Inflammatory macrophage (primary cell): ENCODE data around the gene CLSTN2.

Experiments
- DNase-seq, 2 donors: peaks; one replicate each; pipeline ENCODE4 v3.0.0-alpha.2; 2020 to 2022

CLSTN2 gene

GRCh38 chr3:140430494-140430893 lies 495.5 kb downstream of the CLSTN2 start:
- DNase-seq = no peak

GRCh38 chr3:140432229-140432669 lies 497.3 kb downstream of the CLSTN2 start:
- DNase-seq = no peak

- no peak for DNase-seq
Observed at GRCh38 chr3:140433431-140433830, 498.4 kb downstream of the CLSTN2 start.

GRCh38 chr3:140434261-140434905 lies 499.4 kb downstream of the CLSTN2 start:
- no peak for DNase-seq

- DNase-seq = no peak
Observed at GRCh38 chr3:140436421-140436820, 501.4 kb downstream of the CLSTN2 start.

GRCh38 chr3:140438736-140439470 lies 503.9 kb downstream of the CLSTN2 start:
- DNase-seq = no peak

- DNase-seq = no peak
Observed at GRCh38 chr3:140439527-140439926, 504.5 kb downstream of the CLSTN2 start.

- DNase-seq = no peak
Observed at GRCh38 chr3:140440446-140440845, 505.5 kb downstream of the CLSTN2 start.

- no peak for DNase-seq
Observed at GRCh38 chr3:140441006-140441405, 506.0 kb downstream of the CLSTN2 start.

GRCh38 chr3:140442621-140443020 lies 507.6 kb downstream of the CLSTN2 start:
- DNase-seq = no peak

GRCh38 chr3:140443073-140443472 lies 508.1 kb downstream of the CLSTN2 start:
- no peak for DNase-seq

- no peak for DNase-seq
Observed at GRCh38 chr3:140443806-140444205, 508.8 kb downstream of the CLSTN2 start.

GRCh38 chr3:140446734-140447133 lies 511.7 kb downstream of the CLSTN2 start:
- no peak for DNase-seq

- no peak for DNase-seq
Observed at GRCh38 chr3:140447136-140447535, 512.2 kb downstream of the CLSTN2 start.

- DNase-seq = no peak
Observed at GRCh38 chr3:140448001-140448400, 513.0 kb downstream of the CLSTN2 start.

- no peak for DNase-seq
Observed at GRCh38 chr3:140449413-140450256, 514.6 kb downstream of the CLSTN2 start.

GRCh38 chr3:140453750-140454149 lies 518.8 kb downstream of the CLSTN2 start:
- DNase-seq = no peak

- no peak for DNase-seq
Observed at GRCh38 chr3:140455521-140456214, 520.7 kb downstream of the CLSTN2 start.

- DNase-seq = no peak
Observed at GRCh38 chr3:140456974-140457373, 522.0 kb downstream of the CLSTN2 start.

- no peak for DNase-seq
Observed at GRCh38 chr3:140459462-140459861, 524.5 kb downstream of the CLSTN2 start.

GRCh38 chr3:140461250-140461649 lies 526.3 kb downstream of the CLSTN2 start:
- no peak for DNase-seq

- DNase-seq = no peak
Observed at GRCh38 chr3:140463355-140463754, 528.4 kb downstream of the CLSTN2 start.

GRCh38 chr3:140465988-140466387 lies 531.0 kb downstream of the CLSTN2 start:
- no peak for DNase-seq
